Activated T-helper 1 cell treated with anti-CD3 and anti-CD28 coated beads, Interleukin-12 subunit alpha, Interleukin-12 subunit beta, Interleukin-2, Interleukin-4 antibody, amounts not matched to agents 30 ng/mL and 10 ng/mL and 1 ng/mL, durations not matched to agents 14 hours and 24 hours and 36 hours (primary cell): ENCODE measurements around the gene PIGS. TPM values are rescaled to one million over a fixed set of nuclear protein-coding genes. Genes with fewer than 3 reads are reported as not detected.

Experiments
- DNase-seq: peaks from one replicate; pipeline ENCODE4 v3.0.0; 2021; ENCODE audit warnings: low spot score
- H3K27ac Mint-ChIP-seq: one replicate; pipeline ENCODE4 v1.8.0; 2021; ENCODE audit warnings: mild to moderate bottlenecking, mixed read lengths
- H3K27me3 Mint-ChIP-seq: one replicate; pipeline ENCODE4 v1.8.0; 2022; ENCODE audit warnings: mild to moderate bottlenecking, moderate library complexity, mixed read lengths; ENCODE audit not compliant: insufficient read depth
- H3K36me3 Mint-ChIP-seq: one replicate; pipeline ENCODE4 v1.8.0; 2021; ENCODE audit warnings: low read depth, mixed read lengths
- H3K4me1 Mint-ChIP-seq: one replicate; pipeline ENCODE4 v1.8.0; 2021; ENCODE audit warnings: low read depth, mixed read lengths
- H3K4me3 Mint-ChIP-seq: one replicate; pipeline ENCODE4 v1.8.0; 2021; ENCODE audit warnings: mild to moderate bottlenecking, moderate library complexity, mixed read lengths
- H3K9me3 Mint-ChIP-seq: one replicate; pipeline ENCODE4 v1.8.0; 2021; ENCODE audit warnings: mixed read lengths
- intact Hi-C: fragments of 100-400 bp; cut with micrococcal nuclease; formaldehyde crosslinking; loops from one replicate; pipeline ENCODE4 v1.15.1; 2024
- total RNA-seq: library from RNA; stranded (reverse); gene quantifications from 2 replicates; pipeline ENCODE4 v1.2.3, GENCODE V29; 2022

The PIGS gene
- total RNA-seq, 1 donor from 2014 or later, result 57.8 TPM

DNA sequence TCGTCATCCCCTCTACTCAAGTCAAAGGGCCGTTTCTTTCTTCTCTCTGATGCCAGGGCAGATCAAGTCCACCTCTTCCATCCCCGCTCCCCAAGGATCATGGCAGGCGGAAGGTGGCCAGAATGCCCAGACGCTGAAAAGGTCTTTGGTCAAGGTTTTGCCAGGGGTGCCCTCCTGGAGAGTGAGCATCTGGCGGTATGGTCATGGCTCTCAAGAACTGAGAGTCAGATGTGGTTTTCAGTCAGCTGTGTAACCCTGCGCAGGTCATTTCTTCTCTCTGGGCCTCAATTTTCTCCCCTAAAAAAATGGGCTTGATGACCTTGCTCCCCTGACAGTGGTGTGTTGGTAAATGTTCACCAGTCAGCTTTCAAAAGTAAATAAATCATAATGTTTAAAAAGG lies 52.7 kb downstream of the PIGS start:
- peaks cover 4% of the 10 kb centered on the region for H3K4me1 Mint-ChIP-seq
- H3K27me3 Mint-ChIP-seq, result peaks cover 6% of the 10 kb centered on the region
- no peak overlapping the region for H3K27ac Mint-ChIP-seq
- H3K9me3 Mint-ChIP-seq, result peaks cover 4% of the 10 kb centered on the region
- intact Hi-C loops, result no loop called here
- no peak for DNase-seq
- no peak overlapping the region for H3K4me3 Mint-ChIP-seq
- H3K36me3 Mint-ChIP-seq, result no peaks in the 10 kb centered on the region

DNA sequence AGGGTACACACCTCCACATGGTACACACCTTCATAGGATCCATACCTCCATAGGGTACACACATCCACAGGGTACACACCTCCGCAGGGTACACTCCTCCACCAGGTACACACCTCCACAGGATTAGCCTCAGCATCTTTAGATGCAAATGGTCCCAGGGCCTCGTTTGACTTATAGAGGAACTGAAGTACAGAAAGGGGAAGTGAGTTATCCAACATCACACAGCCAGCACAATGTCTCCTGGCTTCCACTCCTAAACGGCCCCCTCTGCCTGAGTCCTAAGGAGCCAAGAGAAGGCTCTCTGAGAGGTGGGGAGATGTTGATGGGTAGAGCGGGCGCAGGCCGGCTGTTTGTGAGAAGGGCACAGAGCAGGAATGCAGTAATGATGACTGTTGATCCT lies 53.2 kb downstream of the PIGS start:
- Mint-ChIP-seq H3K27me3 (peaks cover 6% of the 10 kb centered on the region), H3K36me3 (no peaks in the 10 kb centered on the region), H3K27ac (no peak overlapping the region), H3K4me3 (no peak overlapping the region), H3K4me1 (peaks cover 4% of the 10 kb centered on the region), H3K9me3 (peaks cover 4% of the 10 kb centered on the region)
- DNase-seq, result no peak
- intact Hi-C loops, result no loop called here

DNA sequence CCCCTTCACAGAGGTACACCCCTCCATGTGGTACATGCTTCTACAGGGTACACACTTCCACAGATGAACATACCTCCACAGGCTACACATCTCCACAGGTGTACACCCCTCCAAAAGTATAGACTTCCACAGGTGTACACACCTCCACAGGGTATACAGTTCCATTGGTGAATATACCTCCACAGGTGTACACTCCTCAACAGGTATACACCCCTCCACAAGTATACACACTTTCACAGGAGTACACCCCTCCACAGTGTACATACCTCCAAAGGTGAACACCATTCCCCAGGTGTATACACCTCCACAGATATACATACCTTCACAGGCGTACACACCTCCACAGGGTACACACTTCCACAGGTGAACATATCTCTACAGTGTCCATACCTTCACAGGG lies 55.8 kb downstream of the PIGS start:
- H3K9me3 Mint-ChIP-seq, result peaks cover 4% of the 10 kb centered on the region
- no peak overlapping the region for H3K27ac Mint-ChIP-seq
- H3K4me3 Mint-ChIP-seq, result no peak overlapping the region
- H3K4me1 Mint-ChIP-seq, result peaks cover 4% of the 10 kb centered on the region
- DNase-seq, result no peak
- peaks cover 8% of the 10 kb centered on the region for H3K27me3 Mint-ChIP-seq
- H3K36me3 Mint-ChIP-seq, result no peaks in the 10 kb centered on the region
- intact Hi-C loops, result no loop called here

DNA sequence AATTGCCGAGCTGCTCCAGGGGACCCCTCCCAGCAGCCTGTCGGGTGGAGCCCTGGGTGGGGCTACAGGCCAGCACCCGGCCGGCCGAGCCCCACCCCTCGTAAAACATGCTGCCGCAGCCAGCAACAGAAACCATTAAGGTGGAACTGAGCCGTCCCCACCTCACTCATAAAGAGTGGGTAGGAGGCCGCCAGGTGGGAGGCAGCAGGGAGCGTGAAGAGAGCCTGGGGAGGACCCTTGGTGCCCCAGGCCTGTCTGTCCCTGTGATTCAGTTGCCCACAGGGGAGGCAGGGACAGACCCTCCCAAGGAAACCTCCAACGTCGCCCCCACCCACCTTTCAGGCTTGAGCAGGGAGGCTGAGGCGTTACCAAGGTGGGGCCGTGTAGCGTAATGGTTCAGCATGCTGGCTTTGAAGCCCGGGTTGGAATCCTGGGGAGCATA lies 56.7 kb downstream of the PIGS start:
- H3K27ac Mint-ChIP-seq, result no peak overlapping the region
- peaks cover 8% of the 10 kb centered on the region for H3K27me3 Mint-ChIP-seq
- intact Hi-C loops, result no loop called here
- H3K9me3 Mint-ChIP-seq, result peaks cover 4% of the 10 kb centered on the region
- DNase-seq, result no peak
- no peaks in the 10 kb centered on the region for H3K36me3 Mint-ChIP-seq
- H3K4me3 Mint-ChIP-seq, result no peak overlapping the region
- H3K4me1 Mint-ChIP-seq, result peaks cover 4% of the 10 kb centered on the region

DNA sequence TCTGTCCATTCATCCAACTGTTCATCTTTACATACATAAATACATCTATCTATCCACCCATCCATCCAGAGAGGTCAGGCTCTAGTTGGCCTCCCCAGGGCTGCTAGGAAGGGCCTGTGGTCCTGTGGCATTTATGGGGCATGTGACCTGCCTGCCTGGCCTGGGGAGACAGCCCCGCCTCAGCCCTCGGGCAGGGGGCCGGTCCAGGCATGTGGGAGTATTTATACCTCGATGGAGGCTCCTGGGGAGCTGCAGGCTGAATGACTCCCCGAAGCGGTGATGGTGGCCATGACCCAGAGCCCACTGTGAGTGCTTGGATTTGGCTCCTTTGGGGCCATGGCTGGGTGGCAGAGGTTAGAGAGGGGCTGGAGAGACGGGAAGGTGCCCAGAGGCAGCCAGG lies 57.8 kb downstream of the PIGS start:
- Mint-ChIP-seq H3K9me3 (peaks cover 4% of the 10 kb centered on the region), H3K27ac (no peak overlapping the region), H3K4me3 (no peak overlapping the region), H3K36me3 (no peaks in the 10 kb centered on the region), H3K27me3 (peaks cover 5% of the 10 kb centered on the region), H3K4me1 (no peaks in the 10 kb centered on the region)
- no peak for DNase-seq
- intact Hi-C loops, result no loop called here

DNA sequence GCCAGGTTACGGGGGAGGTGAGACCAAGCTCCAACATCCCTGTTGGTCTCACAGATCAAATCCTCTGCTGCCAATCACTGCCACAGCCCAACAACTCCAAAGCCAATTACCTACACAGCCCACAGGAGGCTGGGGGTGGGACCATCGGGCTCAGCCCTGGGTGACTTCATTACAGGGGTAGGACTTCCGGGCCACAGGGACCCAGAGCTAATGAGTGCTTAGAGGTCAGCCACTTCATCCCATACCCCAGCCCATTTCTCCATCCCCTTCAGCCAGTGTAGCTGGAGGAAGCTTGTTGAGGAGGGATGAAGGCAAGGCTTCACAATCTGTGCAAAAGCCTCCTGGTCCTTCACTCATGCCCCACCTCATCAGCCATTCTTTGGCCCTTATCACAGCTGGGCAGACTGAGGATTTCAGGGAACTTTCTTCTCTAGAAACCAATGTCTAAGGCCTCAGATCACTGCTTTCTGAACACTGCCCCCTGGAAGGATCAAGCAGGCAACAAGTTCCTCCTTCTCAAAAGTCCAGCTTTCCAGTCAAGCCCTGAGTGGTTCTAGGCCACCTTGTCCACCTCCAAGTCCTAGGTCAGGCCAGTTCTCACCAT lies 59.4 kb downstream of the PIGS start:
- H3K27ac Mint-ChIP-seq, result no peak overlapping the region
- H3K27me3 Mint-ChIP-seq, result peaks cover 4% of the 10 kb centered on the region
- H3K4me3 Mint-ChIP-seq, result no peak overlapping the region
- H3K9me3 Mint-ChIP-seq, result peaks cover 4% of the 10 kb centered on the region
- intact Hi-C loops, result no loop called here
- DNase-seq, result no peak
- H3K36me3 Mint-ChIP-seq, result no peaks in the 10 kb centered on the region
- H3K4me1 Mint-ChIP-seq, result no peaks in the 10 kb centered on the region

DNA sequence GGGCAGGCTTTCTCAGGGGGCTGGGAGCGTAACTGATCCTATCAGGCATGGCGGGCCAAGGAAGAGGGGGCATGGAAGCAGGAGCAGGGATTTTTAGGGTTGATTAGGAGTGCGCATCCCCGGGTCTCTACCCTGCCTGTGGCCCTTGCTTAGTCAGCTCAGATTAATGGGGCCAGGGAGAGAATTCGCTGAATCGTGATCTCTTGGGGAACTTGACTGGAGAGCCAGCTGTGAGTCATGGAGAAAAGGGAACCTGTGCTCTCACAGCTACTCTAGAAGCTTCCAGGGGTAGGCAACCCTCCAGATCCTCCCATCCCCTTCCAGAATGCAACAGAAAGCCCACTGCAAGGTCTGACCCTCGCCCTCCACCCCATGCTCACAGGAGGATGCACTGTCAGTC lies 61.5 kb downstream of the PIGS start:
- intact Hi-C loops, result no loop called here
- Mint-ChIP-seq H3K27ac (no peak overlapping the region), H3K4me3 (no peak overlapping the region), H3K36me3 (no peaks in the 10 kb centered on the region), H3K27me3 (peaks cover 4% of the 10 kb centered on the region), H3K9me3 (no peaks in the 10 kb centered on the region), H3K4me1 (no peaks in the 10 kb centered on the region)
- no peak for DNase-seq

DNA sequence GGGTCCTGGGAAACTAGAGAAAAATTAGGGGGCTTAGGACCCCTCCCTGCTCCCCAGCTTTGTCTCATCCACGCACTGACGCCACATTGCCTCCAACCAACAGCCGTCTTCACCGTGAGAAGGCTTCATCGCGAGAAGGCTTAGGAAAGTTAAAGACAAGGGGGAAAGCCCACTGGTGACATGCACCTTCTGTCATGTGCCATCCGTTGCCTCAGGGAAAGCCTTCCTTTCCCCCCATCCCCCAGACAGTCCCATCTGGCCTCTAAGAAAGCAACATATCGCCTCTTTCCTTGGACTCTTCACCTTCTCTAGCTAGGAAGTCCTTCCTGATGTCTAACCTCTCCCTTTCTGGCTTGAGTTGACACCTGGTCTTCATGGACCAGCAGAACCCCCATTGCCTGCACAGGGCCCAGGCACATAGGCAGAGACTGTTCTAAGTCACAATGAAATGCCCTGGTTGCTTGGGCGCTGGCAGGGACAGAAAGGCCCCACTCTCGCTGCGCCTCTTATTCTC lies 63.1 kb downstream of the PIGS start:
- Mint-ChIP-seq H3K9me3 (no peaks in the 10 kb centered on the region), H3K4me1 (no peaks in the 10 kb centered on the region), H3K36me3 (no peaks in the 10 kb centered on the region), H3K27ac (no peak overlapping the region), H3K27me3 (peaks cover 4% of the 10 kb centered on the region), H3K4me3 (no peak overlapping the region)
- no peak for DNase-seq
- intact Hi-C loops, result no loop called here

DNA sequence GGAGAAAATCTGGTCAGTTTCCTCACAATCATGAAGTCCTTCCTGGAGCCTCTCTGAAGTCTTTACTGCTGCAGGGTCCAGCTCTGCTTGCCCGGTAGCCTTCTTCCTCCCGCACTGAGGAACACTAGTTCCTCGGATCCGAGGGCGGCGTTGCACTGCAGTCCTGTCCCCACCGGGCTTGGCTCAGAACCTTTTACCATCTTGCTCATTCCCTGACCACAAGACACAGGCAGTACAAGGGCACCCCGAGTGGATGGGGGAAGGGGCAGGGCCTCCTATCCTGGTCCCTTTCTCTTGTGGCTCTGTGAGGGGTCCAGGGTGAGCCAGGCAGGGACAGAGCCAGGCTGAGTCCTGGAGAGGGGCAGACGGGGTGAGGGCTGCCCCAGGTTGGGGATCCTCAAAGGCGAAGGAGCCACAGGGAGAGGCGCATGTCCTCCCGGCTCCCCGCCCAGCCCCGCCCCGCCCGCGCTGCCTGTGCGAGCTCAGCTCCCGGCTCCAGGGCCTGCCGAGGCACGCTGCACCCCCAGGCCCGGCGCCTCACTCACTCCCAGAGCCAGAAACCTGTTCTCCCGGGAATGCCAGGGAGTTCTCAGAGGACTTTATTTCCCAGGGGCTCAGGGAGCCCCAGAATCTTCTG lies 63.6 kb downstream of the PIGS start:
- H3K27me3 Mint-ChIP-seq, result peaks cover 4% of the 10 kb centered on the region
- no peak overlapping the region for H3K27ac Mint-ChIP-seq
- no peaks in the 10 kb centered on the region for H3K9me3 Mint-ChIP-seq
- H3K36me3 Mint-ChIP-seq, result no peaks in the 10 kb centered on the region
- no peak for DNase-seq
- intact Hi-C loops, result no loop called here
- no peak overlapping the region for H3K4me3 Mint-ChIP-seq
- no peaks in the 10 kb centered on the region for H3K4me1 Mint-ChIP-seq

DNA sequence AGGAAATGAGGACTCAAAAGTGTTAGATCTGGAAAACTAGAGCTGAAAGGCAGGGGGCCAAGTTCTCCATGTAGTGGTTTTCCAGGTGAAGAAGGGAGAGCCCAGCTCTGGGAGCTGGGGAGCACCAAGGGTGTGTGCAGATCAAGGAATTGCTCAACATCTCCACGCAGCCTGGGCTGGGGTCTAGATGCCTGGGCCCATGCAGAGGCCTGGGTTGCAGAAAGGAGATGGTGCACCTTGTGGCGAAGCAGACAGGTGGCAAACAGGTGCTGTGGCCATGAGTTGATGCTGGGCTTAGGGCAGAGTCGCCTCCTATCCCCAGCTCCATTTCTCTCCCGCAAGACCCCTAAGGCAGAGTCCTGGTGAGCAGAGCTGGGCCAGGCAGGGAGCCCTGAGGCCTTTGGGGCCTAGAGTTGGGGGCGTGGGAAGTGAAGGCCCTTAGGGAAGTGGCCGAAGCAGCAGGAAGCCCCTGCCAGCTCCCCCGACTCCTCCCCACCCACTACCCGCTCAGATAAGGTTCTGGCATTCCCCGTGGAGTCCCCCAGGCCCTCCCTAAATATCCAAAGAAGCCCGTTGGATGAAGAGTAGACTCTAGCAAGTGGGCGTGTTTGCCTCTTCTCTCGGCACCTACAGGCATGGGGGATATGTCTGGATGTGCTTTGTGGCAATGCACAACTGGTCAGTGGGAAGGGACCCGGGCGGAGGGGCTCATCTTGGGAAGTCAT lies 64.4 kb downstream of the PIGS start:
- no peaks in the 10 kb centered on the region for H3K36me3 Mint-ChIP-seq
- H3K27me3 Mint-ChIP-seq, result peaks cover 4% of the 10 kb centered on the region
- no peak overlapping the region for H3K27ac Mint-ChIP-seq
- intact Hi-C loops, result no loop called here
- DNase-seq, result no peak
- H3K9me3 Mint-ChIP-seq, result no peaks in the 10 kb centered on the region
- no peak overlapping the region for H3K4me3 Mint-ChIP-seq
- H3K4me1 Mint-ChIP-seq, result no peaks in the 10 kb centered on the region

DNA sequence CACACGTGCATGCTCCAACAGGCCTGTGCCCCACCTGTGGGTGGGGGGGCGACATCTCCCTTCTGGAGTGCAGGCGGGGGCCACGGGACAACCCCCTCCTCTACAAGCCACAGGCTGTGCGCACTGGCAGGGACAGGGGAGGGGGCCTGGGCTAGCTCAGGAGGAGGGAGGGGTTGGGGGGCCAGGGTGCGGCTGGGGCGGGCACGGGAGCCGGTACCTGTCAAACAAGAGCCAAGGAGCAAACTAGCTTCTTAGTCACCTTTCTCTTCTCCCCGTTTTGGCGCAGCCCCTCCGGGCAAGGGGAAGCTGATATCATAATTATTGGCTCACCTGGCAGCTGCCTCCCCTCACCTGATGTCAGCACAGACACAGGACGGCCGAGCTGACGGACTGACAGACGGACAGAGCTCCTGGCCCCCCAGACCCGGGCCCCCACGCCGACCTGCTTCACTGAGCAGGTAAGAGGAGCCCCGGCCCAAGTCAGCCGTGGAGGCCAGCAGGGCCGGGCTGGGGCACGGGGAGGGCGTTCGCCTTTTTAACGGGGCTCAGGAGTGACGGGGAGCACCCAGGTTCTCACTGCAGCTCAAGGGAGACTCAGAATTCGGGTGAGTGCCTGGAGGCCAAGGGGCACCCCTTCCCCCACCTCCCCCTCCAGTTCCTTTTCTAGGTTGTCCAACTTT lies 65.2 kb downstream of the PIGS start, which contains the start of gene FOXN1:
Gene FOXN1, plus strand, starts transcription at position 363 of the 680 bp plus-strand sequence. CDS start 17,622 bp downstream, outside the sequence.
- Mint-ChIP-seq H3K4me1 (no peaks in the 10 kb centered on the region), H3K4me3 (no peak within 1 kb of the TSS), H3K9me3 (no peaks in the 10 kb centered on the region), H3K27me3 (peaks cover 3% of the 10 kb centered on the region), H3K27ac (no peak within 1 kb of the TSS), H3K36me3 (no peaks in the 10 kb centered on the region)
- intact Hi-C loops, result no loop called here
- no peak for DNase-seq

DNA sequence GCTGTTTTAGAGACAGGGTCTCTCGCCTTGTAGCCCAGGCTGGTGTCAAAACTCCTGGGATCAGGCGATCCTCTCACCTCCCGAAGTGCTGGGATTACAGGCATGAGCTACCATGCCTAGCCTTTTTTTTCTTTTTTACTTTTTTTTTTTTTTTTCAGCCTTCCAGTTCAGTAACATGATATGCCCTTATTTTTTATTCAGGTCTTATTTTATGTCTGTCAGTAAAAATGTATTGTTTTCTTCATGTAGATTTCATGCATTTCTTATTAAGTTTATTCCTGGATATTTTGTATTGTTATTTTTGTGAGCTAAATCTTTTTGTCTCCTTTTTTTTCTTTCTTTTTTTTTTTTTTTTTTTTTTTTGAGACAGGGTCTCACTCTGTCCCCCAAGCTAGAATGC lies 67.9 kb downstream of the PIGS start:
- H3K4me1 Mint-ChIP-seq, result no peaks in the 10 kb centered on the region
- no peaks in the 10 kb centered on the region for H3K9me3 Mint-ChIP-seq
- H3K27ac Mint-ChIP-seq, result no peak overlapping the region
- no peak overlapping the region for H3K4me3 Mint-ChIP-seq
- no peaks in the 10 kb centered on the region for H3K36me3 Mint-ChIP-seq
- H3K27me3 Mint-ChIP-seq, result peaks cover 3% of the 10 kb centered on the region
- DNase-seq, result no peak
- intact Hi-C loops, result no loop called here
